ENCODE measurements around the gene DUSP12. TPM values are rescaled to one million over a fixed set of nuclear protein-coding genes. Genes with fewer than 3 reads are reported as not detected.
A peak's percentile ranks its signal among the peaks of the same experiment; 100 is the strongest.
"Not testable (repeated sequence)": the region's sequence is repeated elsewhere in the genome, so short reads cannot be mapped to it uniquely, and the experiment has no call there.

DUSP12 gene
- total RNA-seq, 2 donors from 2014 or later = 27.7 to 39.4 TPM

- Mint-ChIP-seq H3K4me3 (no peak overlapping the region), H3K27me3 (peaks cover 0 to 4% of the 10 kb centered on the region in 2 donors), H3K36me3 (no peaks in the 10 kb centered on the region), H3K27ac (peak overlapping the region in 1 of 2 donors; percentile 34), H3K4me1 (ENCODE audit: low read depth in 2 of 2) (peaks cover 38 to 49% of the 10 kb centered on the region in 2 donors), H3K9me3 (no peaks in the 10 kb centered on the region)
- ATAC-seq (peak in 1 of 2 donors; percentile 41), DNase-seq (ENCODE audit: low spot score) (no peak)
Measured at GRCh38 chr1:161721738-161722343, 27.7 kb upstream of the DUSP12 start.

- DNase-seq (ENCODE audit: low spot score) (no peak), ATAC-seq (no peak)
- no peak overlapping the region for H3K27ac Mint-ChIP-seq
- H3K27me3 Mint-ChIP-seq = peaks cover 0 to 2% of the 10 kb centered on the region in 2 donors
- no peaks in the 10 kb centered on the region for H3K9me3 Mint-ChIP-seq
- peaks cover 39 to 49% of the 10 kb centered on the region in 2 donors for H3K4me1 Mint-ChIP-seq (ENCODE audit: low read depth in 2 of 2)
- no peaks in the 10 kb centered on the region for H3K36me3 Mint-ChIP-seq
- H3K4me3 Mint-ChIP-seq = no peak overlapping the region
Measured at GRCh38 chr1:161722406-161722805, 27.2 kb upstream of the DUSP12 start.

- Mint-ChIP-seq H3K27ac (no peak overlapping the region), H3K4me1 (ENCODE audit: low read depth in 2 of 2) (peaks cover 47 to 57% of the 10 kb centered on the region in 2 donors), H3K4me3 (peak overlapping the region; percentile 7), H3K9me3 (no peaks in the 10 kb centered on the region), H3K36me3 (no peaks in the 10 kb centered on the region), H3K27me3 (peaks cover 0 to 2% of the 10 kb centered on the region in 2 donors)
- no peak for ATAC-seq
- no peak for DNase-seq (ENCODE audit: low spot score)
Measured at GRCh38 chr1:161723459-161724141, 26.0 kb upstream of the DUSP12 start.

GRCh38 chr1:161725258-161725907 is 24.2 kb upstream of the DUSP12 start:
- H3K9me3 Mint-ChIP-seq; ATAC-seq; H3K36me3 Mint-ChIP-seq; H3K27me3 Mint-ChIP-seq; DNase-seq (ENCODE audit: low spot score): not testable (repeated sequence)
- Mint-ChIP-seq H3K4me1 (ENCODE audit: low read depth in 2 of 2) (peaks cover 59 to 70% of the 10 kb centered on the region in 2 donors), H3K27ac (peak overlapping the region; percentile 67 to 76), H3K4me3 (peak overlapping the region; percentile 98)

GRCh38 chr1:161725908-161726472 is 23.6 kb upstream of the DUSP12 start:
- peak; percentile 63 for DNase-seq (ENCODE audit: low spot score)
- Mint-ChIP-seq H3K36me3 (no peaks in the 10 kb centered on the region), H3K9me3 (no peaks in the 10 kb centered on the region), H3K4me1 (ENCODE audit: low read depth in 2 of 2) (peaks cover 61 to 71% of the 10 kb centered on the region in 2 donors), H3K27me3 (no peaks in the 10 kb centered on the region), H3K27ac (peak overlapping the region; percentile 67 to 76), H3K4me3 (peak overlapping the region; percentile 98)
- ATAC-seq = peak; percentile 25 to 43

- Mint-ChIP-seq H3K27me3 (no peaks in the 10 kb centered on the region), H3K4me1 (ENCODE audit: low read depth in 2 of 2) (peaks cover 66 to 72% of the 10 kb centered on the region in 2 donors), H3K4me3 (peak overlapping the region; percentile 98), H3K9me3 (no peaks in the 10 kb centered on the region), H3K27ac (peak overlapping the region; percentile 67 to 76), H3K36me3 (no peaks in the 10 kb centered on the region)
- DNase-seq (ENCODE audit: low spot score) = peak; percentile 92
- peak; percentile 83 to 88 for ATAC-seq
Measured at GRCh38 chr1:161726473-161727255, 22.9 kb upstream of the DUSP12 start.

GRCh38 chr1:161727256-161727924 is 22.2 kb upstream of the DUSP12 start:
- peak; percentile 63 for DNase-seq (ENCODE audit: low spot score)
- H3K27ac Mint-ChIP-seq = peak overlapping the region; percentile 87 to 92
- no peaks in the 10 kb centered on the region for H3K9me3 Mint-ChIP-seq
- ATAC-seq = peak in 1 of 2 donors; percentile 24
- no peaks in the 10 kb centered on the region for H3K27me3 Mint-ChIP-seq
- peaks cover 64 to 69% of the 10 kb centered on the region in 2 donors for H3K4me1 Mint-ChIP-seq (ENCODE audit: low read depth in 2 of 2)
- H3K36me3 Mint-ChIP-seq = no peaks in the 10 kb centered on the region
- H3K4me3 Mint-ChIP-seq = peak overlapping the region; percentile 98

- no peak for ATAC-seq
- Mint-ChIP-seq H3K4me3 (peak overlapping the region; percentile 46), H3K27ac (peak overlapping the region; percentile 87 to 92), H3K4me1 (ENCODE audit: low read depth in 2 of 2) (peaks cover 68 to 69% of the 10 kb centered on the region in 2 donors), H3K9me3 (no peaks in the 10 kb centered on the region), H3K36me3 (no peaks in the 10 kb centered on the region), H3K27me3 (no peaks in the 10 kb centered on the region)
- no peak for DNase-seq (ENCODE audit: low spot score)
Measured at GRCh38 chr1:161728376-161729226, 21.0 kb upstream of the DUSP12 start.

- no peaks in the 10 kb centered on the region for H3K9me3 Mint-ChIP-seq
- no peaks in the 10 kb centered on the region for H3K27me3 Mint-ChIP-seq
- peak overlapping the region; percentile 53 to 80 for H3K27ac Mint-ChIP-seq
- H3K4me3 Mint-ChIP-seq = peak overlapping the region; percentile 61
- ATAC-seq (peak in 1 of 2 donors; percentile 55), DNase-seq (ENCODE audit: low spot score) (no peak)
- no peaks in the 10 kb centered on the region for H3K36me3 Mint-ChIP-seq
- H3K4me1 Mint-ChIP-seq (ENCODE audit: low read depth in 2 of 2) = peaks cover 57 to 62% of the 10 kb centered on the region in 2 donors
Measured at GRCh38 chr1:161730050-161730564, 19.5 kb upstream of the DUSP12 start.

- H3K27ac Mint-ChIP-seq = peak overlapping the region; percentile 21 to 52
- DNase-seq (ENCODE audit: low spot score) (no peak), ATAC-seq (no peak)
- H3K36me3 Mint-ChIP-seq = no peaks in the 10 kb centered on the region
- H3K9me3 Mint-ChIP-seq = no peaks in the 10 kb centered on the region
- peak overlapping the region; percentile 28 for H3K4me3 Mint-ChIP-seq
- no peaks in the 10 kb centered on the region for H3K27me3 Mint-ChIP-seq
- peaks cover 55 to 63% of the 10 kb centered on the region in 2 donors for H3K4me1 Mint-ChIP-seq (ENCODE audit: low read depth in 2 of 2)
Measured at GRCh38 chr1:161731241-161731640, 18.3 kb upstream of the DUSP12 start.

GRCh38 chr1:161731981-161732718 is 17.4 kb upstream of the DUSP12 start:
- DNase-seq (ENCODE audit: low spot score) (no peak), ATAC-seq (no peak)
- Mint-ChIP-seq H3K4me1 (ENCODE audit: low read depth in 2 of 2) (peaks cover 56 to 69% of the 10 kb centered on the region in 2 donors), H3K27ac (peak overlapping the region; percentile 21 to 52), H3K9me3 (no peaks in the 10 kb centered on the region), H3K27me3 (no peaks in the 10 kb centered on the region), H3K36me3 (no peaks in the 10 kb centered on the region), H3K4me3 (peak overlapping the region; percentile 28)

Measured in natural killer cell treated with Interleukin-12 subunit alpha and Interleukin-12 subunit beta and Interleukin-15 and Interleukin-18, amount 100 ng/mL, for 72 hours (primary cell).